GM21786 (cell line): ENCODE results near the gene HINT3.
"Not testable (repeated sequence)": the region's sequence is repeated elsewhere in the genome, so short reads cannot be mapped to it uniquely, and the experiment has no call there.

ENCODE experiments used
- ATAC-seq: cut with Tn5 transposase; IDR thresholded peaks from one replicate; pipeline ENCODE4 v1.9.1; 2021; ENCODE audit not compliant: unreplicated experiment

HINT3 gene

DNA sequence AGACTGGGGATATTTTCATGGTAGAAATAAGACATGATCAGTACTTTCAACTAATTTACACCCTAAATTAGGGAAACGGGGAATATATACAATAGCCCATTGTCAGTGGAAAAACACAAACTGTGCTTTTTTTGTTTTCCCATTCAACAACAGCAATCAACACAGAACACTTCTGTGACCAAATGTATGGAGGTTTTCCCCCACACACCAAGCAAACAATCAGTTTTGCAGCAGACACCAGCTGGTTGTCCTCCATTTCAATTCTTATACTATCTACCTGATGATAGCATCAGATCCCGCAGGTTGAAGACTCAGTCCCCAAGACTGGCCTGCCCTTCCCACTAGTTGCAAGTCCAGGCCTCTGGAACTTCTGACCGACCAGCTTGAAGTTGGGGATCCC is 4.5 kb downstream of the HINT3 start:
- ATAC-seq = no peak

DNA sequence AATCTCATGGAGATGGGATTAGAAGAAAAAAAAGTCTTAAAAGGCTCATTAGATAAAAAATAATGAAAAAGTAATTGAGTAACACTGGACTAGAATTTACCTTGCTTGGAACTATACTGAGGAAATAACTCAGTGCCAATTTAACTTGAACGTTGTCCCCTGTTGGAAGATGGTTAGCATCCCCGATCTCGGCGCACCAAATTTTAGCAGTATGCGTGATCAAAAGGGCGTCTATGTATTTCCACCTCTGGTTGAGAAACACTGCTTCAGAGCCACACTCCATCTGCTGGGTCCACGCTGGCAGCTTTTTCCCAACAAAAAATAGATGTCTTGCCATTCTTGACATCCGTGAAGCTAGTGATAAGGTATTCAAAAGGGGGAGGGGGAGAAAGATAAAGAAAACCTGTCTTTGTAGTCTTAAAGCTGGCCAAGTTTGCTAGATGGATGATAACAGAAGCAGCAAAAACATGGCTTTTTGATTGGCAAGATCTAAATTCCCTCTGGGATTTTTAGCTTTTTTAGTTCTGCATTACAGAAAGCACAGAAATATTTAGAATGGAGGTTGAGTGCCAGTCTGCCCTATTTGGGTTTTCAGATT is 6.4 kb downstream of the HINT3 start:
- ATAC-seq = no peak

DNA sequence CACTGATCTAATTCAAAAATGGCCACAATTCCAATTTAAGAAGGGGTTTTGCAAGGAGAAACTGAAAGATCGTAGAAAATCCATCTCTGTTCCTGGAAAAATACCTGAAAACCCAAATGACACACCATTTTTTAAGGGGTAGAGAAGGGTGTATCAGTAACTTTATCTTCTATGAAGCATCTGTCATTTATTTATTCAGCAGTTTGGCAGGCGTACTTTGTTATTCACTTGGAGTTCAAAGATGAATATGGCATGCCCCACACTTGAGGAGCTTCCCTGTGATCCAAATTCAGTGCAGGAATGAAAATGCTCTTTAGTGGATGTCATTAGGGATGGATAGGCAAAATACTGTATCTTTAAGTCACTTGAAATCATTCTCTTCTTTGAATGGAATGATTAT is 7.2 kb downstream of the HINT3 start:
- no peak for ATAC-seq

- ATAC-seq = no peak
Measured at GRCh38 chr6:125966569-125966968, 10.0 kb downstream of the HINT3 start.

GRCh38 chr6:125968493-125968892 is 11.9 kb downstream of the HINT3 start:
- no peak for ATAC-seq

DNA sequence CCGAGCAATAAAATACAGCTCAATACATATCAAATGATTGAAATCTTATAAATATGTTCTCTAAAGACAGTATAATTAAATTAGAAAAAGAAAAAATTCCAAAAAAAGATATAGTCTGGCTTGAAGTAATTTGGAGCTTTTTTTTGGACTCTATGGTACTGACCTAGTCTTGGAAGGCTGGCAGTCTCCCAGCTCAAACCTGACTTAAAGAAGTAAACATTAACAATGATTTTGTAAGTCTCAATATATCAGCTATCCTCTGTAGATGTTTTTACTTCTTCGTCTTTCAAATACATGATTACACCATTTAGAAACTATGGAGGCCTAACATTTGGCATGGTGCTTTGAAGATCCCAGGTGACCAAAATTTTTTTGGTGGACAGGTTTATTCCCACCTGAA is 14.2 kb downstream of the HINT3 start:
- ATAC-seq = no peak

GRCh38 chr6:125972478-125972877 is 15.9 kb downstream of the HINT3 start:
- not testable (repeated sequence) for ATAC-seq

- ATAC-seq = peak; percentile 83
Measured at GRCh38 chr6:125974214-125974866, 17.8 kb downstream of the HINT3 start.

- ATAC-seq = no peak
Measured at GRCh38 chr6:125979101-125979500, 22.5 kb downstream of the HINT3 start.

DNA sequence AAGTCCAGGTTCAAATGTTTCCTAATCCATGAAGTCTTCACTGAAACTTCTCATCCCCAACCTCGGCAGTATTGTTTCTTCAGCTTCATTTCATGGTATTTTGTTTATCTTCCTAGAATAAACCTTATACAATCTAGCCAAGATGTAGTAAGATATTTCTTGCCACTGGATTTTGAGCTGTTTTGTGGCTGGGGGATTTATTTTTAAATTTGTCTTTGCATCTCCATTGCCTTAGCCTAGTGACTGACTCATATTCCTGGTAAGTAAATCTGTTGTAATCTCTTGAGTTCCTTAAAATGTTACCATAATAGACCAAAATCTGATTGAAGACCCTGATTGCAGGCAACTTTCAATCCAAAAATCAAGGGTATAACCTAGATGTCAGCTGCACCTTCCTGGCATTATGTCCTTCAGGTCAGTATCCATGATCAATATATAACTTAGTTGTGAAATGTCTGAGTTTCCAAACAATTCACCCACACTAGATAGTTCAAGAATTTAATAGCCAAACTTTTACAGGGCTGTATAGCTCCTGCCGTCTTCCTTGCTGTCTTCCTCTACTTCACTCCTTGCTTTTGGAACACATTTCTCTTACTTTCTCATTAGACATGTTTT is 25.1 kb downstream of the HINT3 start:
- no peak for ATAC-seq

- ATAC-seq = no peak
Measured at GRCh38 chr6:125983246-125983945, 26.8 kb downstream of the HINT3 start.

GRCh38 chr6:125984311-125984710 is 27.7 kb downstream of the HINT3 start:
- ATAC-seq = no peak

DNA sequence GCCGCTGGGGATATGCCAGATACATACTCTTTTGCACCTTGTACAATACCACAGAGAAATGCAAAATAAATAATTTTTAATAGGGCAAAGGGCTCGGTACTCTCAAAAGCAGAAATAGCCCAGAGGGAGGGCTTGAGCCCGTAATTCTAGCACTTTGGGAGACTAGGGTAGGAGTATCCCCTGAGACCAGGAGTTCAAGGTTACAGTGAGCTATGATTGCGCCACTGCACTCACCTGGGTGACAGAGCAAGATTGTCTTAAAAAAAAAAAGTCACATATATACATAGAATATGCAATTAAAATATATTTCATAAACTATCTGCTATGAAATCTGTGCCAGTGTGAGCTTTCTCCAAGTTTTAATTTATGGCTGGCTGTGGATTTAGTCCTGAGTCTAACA is 29.0 kb downstream of the HINT3 start:
- no peak for ATAC-seq

DNA sequence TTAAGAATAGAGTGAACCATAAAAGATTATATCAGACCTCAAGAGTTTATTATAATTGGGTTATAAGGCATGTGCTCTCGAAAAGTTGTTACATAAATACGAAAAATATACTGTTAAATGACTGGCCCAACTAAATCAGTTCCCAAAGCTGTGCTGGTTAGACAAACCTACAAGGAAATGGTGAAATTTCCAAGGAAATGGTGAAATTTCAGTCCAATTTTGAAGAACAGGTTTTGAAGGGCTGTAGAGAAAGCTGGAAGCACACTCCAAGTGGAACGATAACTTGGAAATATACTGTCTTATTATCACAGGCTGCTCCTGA is 29.4 kb downstream of the HINT3 start:
- no peak for ATAC-seq

GRCh38 chr6:125986301-125987025 is 29.9 kb downstream of the HINT3 start, which contains the start of gene TRMT11:
TSS of gene TRMT11 (plus strand) at chr6:125986540. CDS start at chr6:125986551, 11 bp downstream.
- ATAC-seq = peak; percentile 93

DNA sequence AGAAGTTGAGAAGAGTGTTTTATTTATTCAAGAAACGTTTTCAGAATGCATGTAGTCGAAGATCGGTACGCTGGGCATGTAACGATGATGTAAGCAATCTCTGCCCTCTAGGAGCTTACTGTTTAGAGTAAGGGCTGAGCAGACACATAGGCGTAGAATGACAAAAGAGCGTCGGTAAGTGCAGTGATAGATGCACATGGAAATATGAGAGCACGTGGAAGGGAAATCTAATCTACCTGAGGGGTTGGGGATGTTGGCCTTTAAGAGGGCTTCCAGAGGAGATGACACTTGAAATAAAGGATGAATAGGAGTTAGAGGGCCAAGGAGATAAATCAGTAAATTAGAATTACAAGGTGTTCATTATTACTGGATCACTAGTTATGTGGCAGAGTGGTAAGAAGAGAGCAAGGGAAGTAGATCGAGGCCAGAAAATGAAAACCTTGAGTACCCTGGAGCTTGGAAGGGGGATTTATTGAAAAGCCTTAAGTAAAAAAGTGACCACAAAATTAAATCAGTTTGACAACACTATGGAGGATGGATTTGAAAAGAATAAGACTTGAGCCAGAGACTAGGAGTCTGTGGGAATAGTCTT is 30.6 kb downstream of the HINT3 start:
- ATAC-seq = peak; percentile 27

DNA sequence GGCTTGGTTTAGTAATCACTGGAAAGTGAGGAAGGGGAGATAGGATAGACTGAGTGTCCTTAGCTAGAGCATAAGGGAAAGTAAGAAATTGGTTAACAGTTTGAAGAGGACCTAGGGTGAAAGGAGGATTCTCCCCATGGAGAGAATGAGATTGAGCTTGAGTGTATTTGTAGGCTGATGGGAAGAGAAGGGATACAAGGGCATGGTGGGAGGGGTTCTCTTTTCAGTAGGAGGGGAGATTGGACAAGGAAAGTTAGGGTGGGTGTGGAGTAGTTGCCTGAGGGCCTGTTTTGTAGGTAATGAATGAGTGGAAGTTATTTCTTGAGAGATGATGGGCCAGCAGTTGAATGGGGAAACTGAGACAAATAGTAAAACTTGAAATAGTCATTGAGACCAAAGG is 31.7 kb downstream of the HINT3 start:
- no peak for ATAC-seq

- no peak for ATAC-seq
Measured at GRCh38 chr6:125989631-125990030, 33.1 kb downstream of the HINT3 start.

DNA sequence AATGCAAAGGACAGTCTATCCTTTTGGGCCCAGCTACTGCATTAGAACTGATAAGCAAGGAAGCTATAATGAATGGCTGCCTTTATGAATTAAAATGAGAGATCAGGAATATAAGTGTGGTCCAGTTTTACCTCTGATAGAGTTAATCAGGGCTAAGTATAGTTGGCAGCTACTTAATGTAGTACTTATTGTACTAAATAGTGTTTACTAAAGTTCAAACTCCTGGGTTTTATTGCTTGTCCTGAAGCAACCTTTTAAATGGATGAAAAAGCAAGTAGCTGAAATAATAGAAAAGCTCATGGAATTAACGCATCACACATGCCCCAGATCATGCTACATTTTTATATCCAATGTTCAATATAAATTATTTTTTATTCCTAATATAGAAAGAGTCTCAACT is 35.1 kb downstream of the HINT3 start:
- no peak for ATAC-seq

DNA sequence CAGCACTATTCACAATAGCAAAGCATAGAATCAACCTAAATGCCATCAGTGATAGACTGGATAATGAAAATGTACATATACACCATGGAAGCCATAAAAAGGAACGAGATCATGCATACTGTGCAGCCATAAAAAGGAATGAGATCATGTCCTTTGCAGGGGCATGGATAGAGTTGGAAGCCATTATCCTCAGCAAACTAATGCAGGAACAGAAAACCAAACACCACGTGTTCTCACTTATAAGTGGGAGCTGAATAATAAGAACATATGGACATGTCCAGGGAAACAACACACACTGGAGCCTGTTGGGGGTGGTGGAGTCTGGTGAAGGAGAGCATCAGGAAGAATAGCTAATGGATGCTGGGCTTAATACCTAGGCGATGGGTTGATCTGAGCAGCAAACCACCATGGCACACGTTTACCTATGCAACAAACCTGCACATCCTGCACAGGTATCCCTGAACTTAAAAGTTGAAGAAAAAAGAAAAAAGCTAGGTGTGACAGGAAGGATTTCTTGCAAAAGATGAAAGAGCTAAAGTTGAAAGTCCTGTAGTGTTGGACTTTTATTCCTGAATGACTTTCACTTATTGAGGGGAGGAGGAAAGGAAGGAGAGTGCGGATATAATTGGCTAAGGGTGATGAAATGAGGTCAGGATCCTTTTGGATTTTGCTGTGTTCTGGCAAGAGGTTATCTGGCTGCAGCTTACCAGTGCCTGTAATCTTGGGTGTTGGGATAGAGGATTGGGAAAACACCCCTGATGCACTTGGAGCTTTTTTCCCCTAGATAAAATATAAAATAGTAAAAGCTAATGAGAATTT is 38.3 kb downstream of the HINT3 start:
- ATAC-seq = no peak
